ENCODE results near the gene OR51B4.
"Not testable (repeated sequence)": the region's sequence is repeated elsewhere in the genome, so short reads cannot be mapped to it uniquely, and the experiment has no call there.

OR51B4 gene

GRCh38 chr11:5301846-5302245 is at the start of gene OR51B4:
Gene OR51B4 (minus strand): TSS chr11:5301946. CDS start chr11:5301946, 0 bp downstream.
- Histone ChIP-seq H3K27me3 (ENCODE audit: control insufficient read depth, insufficient read depth, low read length) (no peaks in the 10 kb centered on the region), H3K27ac (ENCODE audit: low read depth, low read length) (no peak within 1 kb of the TSS), H3K4me3 (ENCODE audit: low read length) (no peak within 1 kb of the TSS), H3K9ac (ENCODE audit: low read length) (no peak within 1 kb of the TSS), H3K36me3 (ENCODE audit: control insufficient read depth, insufficient read depth, low read length) (no peaks in the 10 kb centered on the region), H3K4me1 (ENCODE audit: control insufficient read depth, insufficient read depth, low read length) (no peaks in the 10 kb centered on the region)

GRCh38 chr11:5351208-5351607 is 49.5 kb upstream of the OR51B4 start, which contains the start of gene OR51B6:
Gene OR51B6 (plus strand): TSS chr11:5351508. CDS start chr11:5351508, 0 bp downstream.
- no peaks in the 10 kb centered on the region for H3K27me3 ChIP-seq (ENCODE audit: control insufficient read depth, insufficient read depth, low read length)
- no peak within 1 kb of the TSS for H3K27ac ChIP-seq (ENCODE audit: low read depth, low read length)

GRCh38 chr11:5349550-5349949 is 47.8 kb upstream of the OR51B4 start:
- no peaks in the 10 kb centered on the region for H3K4me1 ChIP-seq (ENCODE audit: control insufficient read depth, insufficient read depth, low read length)
- H3K9ac ChIP-seq (ENCODE audit: low read length), result no peak overlapping the region
- H3K4me3 ChIP-seq (ENCODE audit: low read length), result no peak overlapping the region
- no peak overlapping the region for H3K27ac ChIP-seq (ENCODE audit: low read depth, low read length)
- no peaks in the 10 kb centered on the region for H3K27me3 ChIP-seq (ENCODE audit: control insufficient read depth, insufficient read depth, low read length)
- no peaks in the 10 kb centered on the region for H3K36me3 ChIP-seq (ENCODE audit: control insufficient read depth, insufficient read depth, low read length)

More at GRCh38 chr11:5351208-5351607, 49.5 kb upstream of the OR51B4 start, which contains the start of gene OR51B6:
- H3K9ac ChIP-seq (ENCODE audit: low read length), result no peak within 1 kb of the TSS
- H3K4me1 ChIP-seq (ENCODE audit: control insufficient read depth, insufficient read depth, low read length), result no peaks in the 10 kb centered on the region
- H3K4me3 ChIP-seq (ENCODE audit: low read length), result no peak within 1 kb of the TSS
- H3K36me3 ChIP-seq (ENCODE audit: control insufficient read depth, insufficient read depth, low read length), result no peaks in the 10 kb centered on the region

GRCh38 chr11:5348551-5349194 is 46.9 kb upstream of the OR51B4 start:
- H3K9ac ChIP-seq (ENCODE audit: low read length), result no peak overlapping the region
- H3K27me3 ChIP-seq (ENCODE audit: control insufficient read depth, insufficient read depth, low read length), result no peaks in the 10 kb centered on the region
- H3K27ac ChIP-seq (ENCODE audit: low read depth, low read length), result no peak overlapping the region
- no peak overlapping the region for H3K4me3 ChIP-seq (ENCODE audit: low read length)
- H3K36me3 ChIP-seq (ENCODE audit: control insufficient read depth, insufficient read depth, low read length), result no peaks in the 10 kb centered on the region
- H3K4me1 ChIP-seq (ENCODE audit: control insufficient read depth, insufficient read depth, low read length), result no peaks in the 10 kb centered on the region

- H3K27me3 ChIP-seq (ENCODE audit: control insufficient read depth, insufficient read depth, low read length), result no peaks in the 10 kb centered on the region
- no peaks in the 10 kb centered on the region for H3K4me1 ChIP-seq (ENCODE audit: control insufficient read depth, insufficient read depth, low read length)
- no peaks in the 10 kb centered on the region for H3K36me3 ChIP-seq (ENCODE audit: control insufficient read depth, insufficient read depth, low read length)
- no peak overlapping the region for H3K4me3 ChIP-seq (ENCODE audit: low read length)
- H3K27ac ChIP-seq (ENCODE audit: low read depth, low read length), result no peak overlapping the region
- no peak overlapping the region for H3K9ac ChIP-seq (ENCODE audit: low read length)
Measured at GRCh38 chr11:5345831-5346230, 44.1 kb upstream of the OR51B4 start.

- Histone ChIP-seq H3K36me3 (ENCODE audit: control insufficient read depth, insufficient read depth, low read length) (no peaks in the 10 kb centered on the region), H3K9ac (ENCODE audit: low read length) (no peak within 1 kb of the TSS), H3K27me3 (ENCODE audit: control insufficient read depth, insufficient read depth, low read length) (no peaks in the 10 kb centered on the region), H3K4me3 (ENCODE audit: low read length) (no peak within 1 kb of the TSS), H3K4me1 (ENCODE audit: control insufficient read depth, insufficient read depth, low read length) (no peaks in the 10 kb centered on the region), H3K27ac (ENCODE audit: low read depth, low read length) (no peak within 1 kb of the TSS)
Measured at GRCh38 chr11:5343474-5344335, 42.0 kb upstream of the OR51B4 start, which contains the start of gene OR51B5. Gene OR51B5 (minus strand): TSS chr11:5343524. CDS start chr11:5343524, 0 bp downstream.

- no peaks in the 10 kb centered on the region for H3K4me1 ChIP-seq (ENCODE audit: control insufficient read depth, insufficient read depth, low read length)
- H3K27me3 ChIP-seq (ENCODE audit: control insufficient read depth, insufficient read depth, low read length), result no peaks in the 10 kb centered on the region
- no peak overlapping the region for H3K4me3 ChIP-seq (ENCODE audit: low read length)
- no peak overlapping the region for H3K27ac ChIP-seq (ENCODE audit: low read depth, low read length)
- no peaks in the 10 kb centered on the region for H3K36me3 ChIP-seq (ENCODE audit: control insufficient read depth, insufficient read depth, low read length)
- no peak overlapping the region for H3K9ac ChIP-seq (ENCODE audit: low read length)
Measured at GRCh38 chr11:5339771-5340322, 38.1 kb upstream of the OR51B4 start.

- H3K27me3 ChIP-seq (ENCODE audit: control insufficient read depth, insufficient read depth, low read length); H3K4me3 ChIP-seq (ENCODE audit: low read length); H3K27ac ChIP-seq (ENCODE audit: low read depth, low read length); H3K4me1 ChIP-seq (ENCODE audit: control insufficient read depth, insufficient read depth, low read length); H3K9ac ChIP-seq (ENCODE audit: low read length); H3K36me3 ChIP-seq (ENCODE audit: control insufficient read depth, insufficient read depth, low read length): not testable (repeated sequence)
Measured at GRCh38 chr11:5337253-5337652, 35.5 kb upstream of the OR51B4 start.

GRCh38 chr11:5336331-5336730 is 34.6 kb upstream of the OR51B4 start:
- Histone ChIP-seq H3K27me3 (ENCODE audit: control insufficient read depth, insufficient read depth, low read length) (no peaks in the 10 kb centered on the region), H3K9ac (ENCODE audit: low read length) (no peak overlapping the region), H3K4me3 (ENCODE audit: low read length) (no peak overlapping the region), H3K27ac (ENCODE audit: low read depth, low read length) (no peak overlapping the region), H3K4me1 (ENCODE audit: control insufficient read depth, insufficient read depth, low read length) (no peaks in the 10 kb centered on the region), H3K36me3 (ENCODE audit: control insufficient read depth, insufficient read depth, low read length) (no peaks in the 10 kb centered on the region)

- H3K4me3 ChIP-seq (ENCODE audit: low read length), result no peak overlapping the region
- no peaks in the 10 kb centered on the region for H3K4me1 ChIP-seq (ENCODE audit: control insufficient read depth, insufficient read depth, low read length)
- no peaks in the 10 kb centered on the region for H3K36me3 ChIP-seq (ENCODE audit: control insufficient read depth, insufficient read depth, low read length)
- H3K27me3 ChIP-seq (ENCODE audit: control insufficient read depth, insufficient read depth, low read length), result no peaks in the 10 kb centered on the region
- H3K27ac ChIP-seq (ENCODE audit: low read depth, low read length), result no peak overlapping the region
- H3K9ac ChIP-seq (ENCODE audit: low read length), result no peak overlapping the region
Measured at GRCh38 chr11:5335170-5335569, 33.4 kb upstream of the OR51B4 start.

- no peak within 1 kb of the TSS for H3K9ac ChIP-seq (ENCODE audit: low read length)
- H3K36me3 ChIP-seq (ENCODE audit: control insufficient read depth, insufficient read depth, low read length), result no peaks in the 10 kb centered on the region
- no peaks in the 10 kb centered on the region for H3K4me1 ChIP-seq (ENCODE audit: control insufficient read depth, insufficient read depth, low read length)
- no peaks in the 10 kb centered on the region for H3K27me3 ChIP-seq (ENCODE audit: control insufficient read depth, insufficient read depth, low read length)
- no peak within 1 kb of the TSS for H3K4me3 ChIP-seq (ENCODE audit: low read length)
- no peak within 1 kb of the TSS for H3K27ac ChIP-seq (ENCODE audit: low read depth, low read length)
Measured at GRCh38 chr11:5324197-5324596, 22.5 kb upstream of the OR51B4 start, which contains the start of gene OR51B2. Gene OR51B2 (minus strand): TSS chr11:5324297. CDS start chr11:5324297, 0 bp downstream.

- Histone ChIP-seq H3K27ac (ENCODE audit: low read depth, low read length) (no peak overlapping the region), H3K4me1 (ENCODE audit: control insufficient read depth, insufficient read depth, low read length) (no peaks in the 10 kb centered on the region), H3K4me3 (ENCODE audit: low read length) (no peak overlapping the region), H3K9ac (ENCODE audit: low read length) (no peak overlapping the region), H3K27me3 (ENCODE audit: control insufficient read depth, insufficient read depth, low read length) (no peaks in the 10 kb centered on the region), H3K36me3 (ENCODE audit: control insufficient read depth, insufficient read depth, low read length) (no peaks in the 10 kb centered on the region)
Measured at GRCh38 chr11:5317292-5317691, 15.5 kb upstream of the OR51B4 start.

Data from rectal smooth muscle tissue (tissue), 1 donor.